PFSK-1 (cell line): ENCODE results near the gene MPC1.

Experiments
- FOXP2 ChIP-seq: optimal IDR thresholded peaks from 2 replicates; pipeline ENCODE3; 2011; ENCODE audit warnings: borderline replicate concordance, control low read depth, inconsistent platforms; ENCODE audit not compliant: insufficient read depth; ENCODE audit errors: extremely low read length, extremely low read depth
- POLR2AphosphoS5 ChIP-seq: IDR thresholded peaks from 2 replicates; pipeline ENCODE4 v1.6.1; 2012; ENCODE audit warnings: low read depth, mild to moderate bottlenecking, control low read depth, low read length, moderate library complexity
- SIN3A ChIP-seq: IDR thresholded peaks from 2 replicates; pipeline ENCODE4 v1.6.1; 2012; ENCODE audit warnings: mild to moderate bottlenecking, low read length, moderate library complexity, borderline replicate concordance; ENCODE audit not compliant: insufficient read depth
- TAF1 ChIP-seq: IDR thresholded peaks from 2 replicates; pipeline ENCODE4 v1.6.1; 2012; ENCODE audit warnings: low read length, control low read depth, borderline replicate concordance; ENCODE audit not compliant: insufficient read depth
- TF ChIP-seq, protein P1 (sequence below), 2 experiments: IDR thresholded peaks; 2 replicates each; pipeline versions ENCODE4 v1.6.1 to v1.8.0; 2011 to 2012; ENCODE audit warnings: low read depth in 2 of 2, low read length in 2 of 2, control low read depth in 1 of 2, inconsistent platforms in 1 of 2, mild to moderate bottlenecking in 1 of 2, moderate library complexity in 1 of 2; ENCODE audit not compliant: insufficient read depth in 1 of 2

GRCh38 chr6:166335378-166336302 lies 47.1 kb downstream of the MPC1 start:
- TF ChIP-seq, protein P1, sequence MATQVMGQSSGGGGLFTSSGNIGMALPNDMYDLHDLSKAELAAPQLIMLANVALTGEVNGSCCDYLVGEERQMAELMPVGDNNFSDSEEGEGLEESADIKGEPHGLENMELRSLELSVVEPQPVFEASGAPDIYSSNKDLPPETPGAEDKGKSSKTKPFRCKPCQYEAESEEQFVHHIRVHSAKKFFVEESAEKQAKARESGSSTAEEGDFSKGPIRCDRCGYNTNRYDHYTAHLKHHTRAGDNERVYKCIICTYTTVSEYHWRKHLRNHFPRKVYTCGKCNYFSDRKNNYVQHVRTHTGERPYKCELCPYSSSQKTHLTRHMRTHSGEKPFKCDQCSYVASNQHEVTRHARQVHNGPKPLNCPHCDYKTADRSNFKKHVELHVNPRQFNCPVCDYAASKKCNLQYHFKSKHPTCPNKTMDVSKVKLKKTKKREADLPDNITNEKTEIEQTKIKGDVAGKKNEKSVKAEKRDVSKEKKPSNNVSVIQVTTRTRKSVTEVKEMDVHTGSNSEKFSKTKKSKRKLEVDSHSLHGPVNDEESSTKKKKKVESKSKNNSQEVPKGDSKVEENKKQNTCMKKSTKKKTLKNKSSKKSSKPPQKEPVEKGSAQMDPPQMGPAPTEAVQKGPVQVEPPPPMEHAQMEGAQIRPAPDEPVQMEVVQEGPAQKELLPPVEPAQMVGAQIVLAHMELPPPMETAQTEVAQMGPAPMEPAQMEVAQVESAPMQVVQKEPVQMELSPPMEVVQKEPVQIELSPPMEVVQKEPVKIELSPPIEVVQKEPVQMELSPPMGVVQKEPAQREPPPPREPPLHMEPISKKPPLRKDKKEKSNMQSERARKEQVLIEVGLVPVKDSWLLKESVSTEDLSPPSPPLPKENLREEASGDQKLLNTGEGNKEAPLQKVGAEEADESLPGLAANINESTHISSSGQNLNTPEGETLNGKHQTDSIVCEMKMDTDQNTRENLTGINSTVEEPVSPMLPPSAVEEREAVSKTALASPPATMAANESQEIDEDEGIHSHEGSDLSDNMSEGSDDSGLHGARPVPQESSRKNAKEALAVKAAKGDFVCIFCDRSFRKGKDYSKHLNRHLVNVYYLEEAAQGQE (IDR thresholded peaks at IDR 0.05; ENCODE audit: insufficient read depth in 1 of 2, low read depth in 2 of 2, low read length in 2 of 2): no peak
- TF ChIP-seq TAF1 (no peak), SIN3A (no peak), POLR2AphosphoS5 (no peak), FOXP2 (no peak)
